ENCODE results near the gene DLGAP4.
"Not testable (repeated sequence)": the region's sequence is repeated elsewhere in the genome, so short reads cannot be mapped to it uniquely, and the experiment has no call there.

DLGAP4 gene

GRCh38 chr20:36355469-36356171, 49.5 kb downstream of the DLGAP4 start:
- no peak for DNase-seq (ENCODE audit: low read depth, low spot score)

- no peak for DNase-seq (ENCODE audit: low read depth, low spot score)
These were observed 53.7 kb downstream of the DLGAP4 start for GRCh38 chr20:36359668-36360406.

GRCh38 chr20:36360429-36360828, 54.3 kb downstream of the DLGAP4 start:
- DNase-seq (ENCODE audit: low read depth, low spot score): no peak

DNA sequence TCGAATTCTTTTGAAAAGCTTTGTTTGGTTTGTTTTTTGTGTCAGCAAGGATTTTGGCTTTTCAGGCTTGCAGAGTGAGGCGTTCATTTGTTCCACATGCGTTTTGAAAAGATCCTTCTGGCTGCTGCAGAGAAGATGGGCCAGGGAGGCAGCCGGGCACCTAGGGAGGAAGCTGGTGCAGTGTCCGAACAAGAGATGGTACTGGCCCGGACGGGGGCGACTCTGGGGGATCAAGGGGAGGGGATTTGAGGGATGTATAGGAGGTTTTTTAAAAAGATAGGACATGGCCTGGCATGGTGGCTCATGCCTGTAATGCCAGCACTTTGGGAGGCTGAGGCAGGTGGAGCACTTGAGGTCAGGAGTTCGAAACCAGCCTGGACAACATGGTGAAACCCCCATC, 55.3 kb downstream of the DLGAP4 start:
- DNase-seq (ENCODE audit: low read depth, low spot score): no peak

DNA sequence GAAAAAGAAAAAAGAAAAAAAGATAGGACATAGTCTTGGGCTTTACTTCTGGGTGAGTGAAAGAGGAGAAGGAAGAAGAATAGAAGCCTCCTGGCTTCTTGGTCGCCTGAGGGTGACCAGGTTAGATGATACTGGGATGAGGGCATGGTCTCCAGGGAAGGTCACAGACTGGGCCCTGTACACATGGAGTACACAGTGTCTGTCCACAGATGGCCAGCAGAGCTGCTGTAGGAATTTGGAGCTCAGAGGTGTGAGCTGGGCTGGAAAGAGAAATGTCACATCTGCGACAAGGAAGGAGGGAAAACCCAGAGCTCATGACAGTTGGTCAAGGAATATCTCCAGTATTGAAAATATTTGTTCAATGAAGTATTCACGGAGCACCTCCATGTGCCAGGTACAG, 56.1 kb downstream of the DLGAP4 start:
- no peak for DNase-seq (ENCODE audit: low read depth, low spot score)

- no peak for DNase-seq (ENCODE audit: low read depth, low spot score)
These were observed 57.0 kb downstream of the DLGAP4 start for GRCh38 chr20:36362978-36363713.

- no peak for DNase-seq (ENCODE audit: low read depth, low spot score)
These were observed 58.4 kb downstream of the DLGAP4 start for GRCh38 chr20:36364506-36364905.

GRCh38 chr20:36366623-36367369, 60.7 kb downstream of the DLGAP4 start:
- no peak for DNase-seq (ENCODE audit: low read depth, low spot score)

DNA sequence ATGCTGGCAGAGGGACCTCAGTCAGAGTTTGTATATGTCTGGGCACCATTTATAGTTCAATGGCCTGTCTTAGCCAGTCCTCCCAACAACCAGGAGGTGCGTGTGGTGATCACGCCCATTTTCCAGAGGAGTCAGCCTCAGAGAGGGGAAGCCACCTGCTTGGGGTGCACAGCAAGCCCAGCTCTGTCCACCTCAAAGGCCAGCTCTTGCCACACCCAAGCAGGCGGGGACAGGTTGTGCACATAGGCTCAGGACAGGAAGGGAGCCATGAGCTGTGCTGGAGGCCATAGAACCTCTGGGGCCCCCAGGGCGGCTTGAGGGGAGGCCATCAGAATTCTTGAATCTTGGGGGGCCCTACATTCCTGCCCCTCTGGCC, 61.2 kb downstream of the DLGAP4 start:
- DNase-seq (ENCODE audit: low read depth, low spot score): no peak

- no peak for DNase-seq (ENCODE audit: low read depth, low spot score)
These were observed 62.0 kb downstream of the DLGAP4 start for GRCh38 chr20:36367907-36368799.

DNA sequence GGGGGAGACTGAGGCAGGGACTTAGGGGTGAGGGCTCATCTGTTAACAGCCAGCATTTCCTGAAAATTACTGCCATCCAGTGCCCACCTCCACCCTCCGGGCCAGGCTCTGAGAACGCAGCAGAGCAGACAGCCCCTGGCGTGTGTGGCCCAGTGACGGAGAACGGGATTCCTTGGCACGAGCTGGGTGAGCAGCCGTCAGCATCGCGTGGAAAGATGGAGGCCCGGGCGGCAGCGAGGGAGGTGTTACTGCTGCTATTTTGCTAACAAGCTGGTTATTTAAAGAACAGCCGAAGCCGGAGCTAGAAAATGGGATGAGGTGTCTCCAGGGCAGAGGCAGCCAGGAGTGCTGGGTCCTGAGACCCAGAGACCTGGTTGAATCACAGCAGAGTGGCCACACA, 62.7 kb downstream of the DLGAP4 start:
- no peak for DNase-seq (ENCODE audit: low read depth, low spot score)

- DNase-seq (ENCODE audit: low read depth, low spot score): no peak
These were observed 63.6 kb downstream of the DLGAP4 start for GRCh38 chr20:36369739-36370138.

- no peak for DNase-seq (ENCODE audit: low read depth, low spot score)
These were observed 65.1 kb downstream of the DLGAP4 start for GRCh38 chr20:36370991-36371790.

DNA sequence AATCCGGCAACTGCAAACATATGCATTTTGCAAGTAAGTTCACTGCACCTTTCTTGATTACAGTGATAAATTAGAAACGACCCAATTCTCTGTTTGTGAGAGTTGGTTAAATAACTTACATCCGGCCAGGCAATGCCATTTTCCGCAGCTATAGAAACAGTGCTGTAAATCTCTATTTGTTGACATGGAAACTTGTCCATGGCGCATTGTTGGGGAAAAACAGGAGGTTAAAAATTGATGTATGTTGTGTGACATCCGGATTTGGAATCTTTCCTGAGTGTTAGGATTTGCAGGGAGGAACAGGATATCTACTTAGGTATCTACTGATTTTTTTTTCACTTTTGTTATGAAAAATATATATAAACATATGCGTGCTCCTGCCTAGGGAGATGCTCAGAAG, 66.5 kb downstream of the DLGAP4 start:
- DNase-seq (ENCODE audit: low read depth, low spot score): no peak

DNA sequence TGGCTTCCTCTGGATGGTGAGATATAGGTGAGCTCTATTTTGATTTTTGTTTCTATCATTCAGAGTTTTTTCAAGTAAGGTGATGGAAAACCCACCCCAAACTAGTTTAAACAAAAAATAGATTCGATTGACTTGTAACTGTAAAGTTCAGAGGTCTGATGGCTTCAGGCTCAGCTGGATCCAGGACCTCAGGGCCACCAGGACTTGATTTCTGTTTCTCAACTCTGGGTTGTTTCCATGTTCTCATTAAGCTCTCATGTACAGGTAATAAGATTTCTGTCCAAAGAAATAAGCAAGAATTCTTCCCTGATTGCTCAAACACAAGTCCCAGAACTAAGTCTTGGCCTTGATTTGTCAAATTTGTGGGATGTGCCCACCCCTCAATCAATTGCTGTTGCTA, 67.0 kb downstream of the DLGAP4 start:
- no peak for DNase-seq (ENCODE audit: low read depth, low spot score)

DNA sequence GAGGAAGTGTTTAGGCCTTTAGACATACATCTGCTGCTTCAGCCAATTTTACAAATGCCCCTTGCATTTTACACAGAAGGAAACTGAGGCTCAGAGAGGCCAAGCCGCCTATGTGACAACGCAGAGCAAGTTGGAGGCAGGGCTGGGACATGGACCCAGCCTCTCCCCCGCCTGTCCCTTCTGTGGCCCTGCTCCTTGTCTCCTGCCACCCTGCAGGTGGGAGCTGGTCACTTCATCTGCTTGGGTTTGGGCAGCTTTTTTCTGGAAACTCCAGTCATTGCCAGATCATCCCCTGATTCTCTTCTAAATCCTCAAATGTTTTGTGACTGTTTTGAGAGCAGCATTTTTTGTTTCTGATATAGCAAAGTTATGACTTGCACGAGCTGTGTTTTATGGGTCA, 68.9 kb downstream of the DLGAP4 start:
- no peak for DNase-seq (ENCODE audit: low read depth, low spot score)

GRCh38 chr20:36377348-36378326, 71.5 kb downstream of the DLGAP4 start:
- no peak for DNase-seq (ENCODE audit: low read depth, low spot score)

DNA sequence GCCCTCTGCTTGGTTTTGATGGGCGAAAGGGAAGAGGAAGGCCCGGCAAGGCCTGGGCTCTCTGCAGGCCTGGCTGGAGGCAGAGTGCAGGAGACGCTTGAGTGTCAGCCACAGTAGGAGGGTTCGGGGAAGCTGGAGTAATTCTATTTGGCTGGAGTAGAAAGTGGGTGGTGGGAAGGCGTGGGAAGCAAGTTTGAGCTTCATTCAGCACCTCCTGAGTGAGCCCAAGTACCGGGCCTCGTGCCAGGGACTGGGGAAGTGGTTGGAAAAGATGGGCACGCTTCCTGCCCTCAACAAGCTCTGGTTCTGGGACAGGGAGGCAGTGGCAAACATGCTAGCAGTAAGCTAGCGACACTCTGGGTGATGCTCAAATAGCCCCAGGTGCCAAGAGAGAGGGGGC, 72.5 kb downstream of the DLGAP4 start:
- DNase-seq (ENCODE audit: low read depth, low spot score): no peak

DNA sequence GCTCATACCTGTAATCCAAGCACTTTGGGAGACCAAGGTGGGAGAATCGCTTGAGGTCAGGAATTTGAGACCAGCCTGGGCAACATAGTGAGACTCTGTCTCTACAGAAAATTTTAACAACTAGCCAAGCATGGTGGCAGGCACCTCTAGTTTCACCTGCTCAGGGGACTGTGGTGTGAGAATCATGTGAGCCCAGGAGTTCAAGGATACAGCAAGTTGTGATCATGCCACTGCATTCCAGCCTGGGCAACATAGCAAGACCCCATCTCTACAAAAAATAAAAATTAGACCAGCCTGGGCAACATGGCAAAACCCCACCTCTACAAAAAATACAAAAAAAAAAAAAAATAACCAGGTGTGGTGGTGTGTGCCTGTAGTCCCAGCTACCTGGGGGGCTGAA, 73.8 kb downstream of the DLGAP4 start:
- DNase-seq (ENCODE audit: low read depth, low spot score): not testable (repeated sequence)
